ENCODE data around the gene GRB2. TPM values are rescaled to one million over a fixed set of nuclear protein-coding genes. Genes with fewer than 3 reads are reported as not detected.

GRB2 gene
- total and polyA plus RNA-seq, 2 of the 8 experiments (the other 6 are each of a cell fraction or from before 2014, with no cell fraction given), result 44.2 to 101 TPM

DNA sequence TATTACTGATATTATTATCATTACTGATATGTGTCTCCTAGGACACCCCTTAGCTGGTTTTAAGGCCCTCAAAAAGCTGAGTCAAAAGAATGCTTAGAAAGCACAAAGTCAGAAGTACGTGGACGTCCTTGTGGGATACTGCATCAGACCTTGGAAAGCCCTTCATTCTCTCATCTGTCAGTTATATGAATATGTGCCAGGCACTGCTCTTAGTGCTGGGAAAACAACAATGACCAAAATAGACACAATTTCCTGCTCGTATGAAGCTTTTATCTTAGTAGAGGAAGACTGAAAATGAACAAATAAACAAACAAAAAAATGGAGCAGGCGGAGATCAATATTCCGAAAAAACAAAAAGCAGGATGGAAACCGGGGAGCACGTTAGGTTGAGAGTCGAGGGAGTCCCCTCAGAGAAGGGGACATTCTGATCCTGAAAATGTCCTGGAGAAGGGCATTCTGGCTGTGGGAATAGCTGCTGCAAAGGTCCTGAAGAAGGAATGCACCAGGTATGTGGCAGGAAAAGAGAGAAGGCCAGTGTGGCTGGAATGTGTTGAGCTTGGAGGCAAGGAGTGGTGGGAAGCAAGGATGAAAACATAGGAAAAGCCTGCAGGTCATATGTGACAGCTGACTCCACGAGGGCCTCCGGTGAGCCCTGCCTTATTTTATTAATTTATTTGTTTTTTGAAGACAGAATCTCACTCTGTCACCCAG lies 35.4 kb upstream of the GRB2 start:
- H3K18ac ChIP-seq (ENCODE audit: extremely low read depth, low read length), result no peak overlapping the region
- no peak overlapping the region for H4K91ac ChIP-seq (replicated peaks; ENCODE audit: insufficient read length, low read length)
- no peak overlapping the region for H2BK12ac ChIP-seq (ENCODE audit: low read depth, low read length)
- no peak overlapping the region for H3K4me3 ChIP-seq (ENCODE audit: extremely low read depth in 1 of 4, insufficient read depth in 2 of 4, low read depth in 3 of 4, low read length in 4 of 4)
- no peaks in the 10 kb centered on the region for H3K4me1 ChIP-seq (replicated peaks in 1 of 4; ENCODE audit: control insufficient read depth in 3 of 4, insufficient read depth in 4 of 4, low read length in 3 of 4)
- H3K27ac ChIP-seq (ENCODE audit: low read depth, low read length), result no peak overlapping the region
- DNase-seq (ENCODE audit: low read depth in 1 of 2, low spot score in 2 of 2) (no peak), FAIRE-seq (no peak)
- no peak overlapping the region for H2BK15ac ChIP-seq (ENCODE audit: low read length)
- no peak overlapping the region for H3K14ac ChIP-seq (ENCODE audit: insufficient read length)
- ChIA-PET CTCF (ENCODE audit: partially characterized antibody) (interaction anchor here (0.6 to 1.3 kb wide), 4 partner anchors 36 to 331 kb away, joined by 3 read pairs; partner anchors contain the start of gene SMIM5), POLR2A (ENCODE audit: partially characterized antibody) (interaction anchor here (0.7 kb wide), 1 partner anchor 13 kb away, joined by 3 read pairs; no protein-coding TSS in a partner anchor)
- H3K56ac ChIP-seq (replicated peaks; ENCODE audit: insufficient read length, low read depth, low read length), result no peak overlapping the region
- no peaks in the 10 kb centered on the region for H3K36me3 ChIP-seq (ENCODE audit: control insufficient read depth in 2 of 4, insufficient read depth in 4 of 4, low read length in 3 of 4)
- no peak overlapping the region for H3K4me2 ChIP-seq (ENCODE audit: insufficient read depth in 1 of 2, low read depth in 2 of 2, low read length in 2 of 2)
- no peak overlapping the region for H3K4ac ChIP-seq (replicated peaks; ENCODE audit: insufficient read length, low read depth, low read length)
- no peak overlapping the region for H2BK20ac ChIP-seq (ENCODE audit: low read length)
- H3K79me1 ChIP-seq (ENCODE audit: low read depth, low read length), result no peaks in the 10 kb centered on the region
- no peak overlapping the region for H2BK5ac ChIP-seq (ENCODE audit: low read depth, low read length)
- H3K23me2 ChIP-seq (ENCODE audit: low read depth, low read length), result no peaks in the 10 kb centered on the region
- no peaks in the 10 kb centered on the region for H4K20me1 ChIP-seq (replicated peaks in 1 of 2; ENCODE audit: control insufficient read depth in 1 of 2, insufficient read depth in 2 of 2, low read length in 2 of 2)
- no peaks in the 10 kb centered on the region for H3K79me2 ChIP-seq (ENCODE audit: control insufficient read depth in 1 of 2, insufficient read depth in 2 of 2, low read length in 2 of 2)
- no peak overlapping the region for H2BK120ac ChIP-seq (replicated peaks; ENCODE audit: low read depth, low read length)
- no peak overlapping the region for H3K23ac ChIP-seq (ENCODE audit: insufficient read length)
- H3K27me3 ChIP-seq (replicated peaks in 1 of 4; ENCODE audit: control insufficient read depth in 3 of 4, extremely low read depth in 1 of 4, insufficient read depth in 3 of 4, low read length in 3 of 4), result no peaks in the 10 kb centered on the region
- no peak overlapping the region for H4K5ac ChIP-seq (ENCODE audit: insufficient read length, low read depth, low read length)
- no peak overlapping the region for H2AK5ac ChIP-seq (ENCODE audit: low read depth, low read length)
- WGBS, 2 experiments (ENCODE audit: extremely low coverage in 1 of 2, insufficient coverage in 1 of 2, insufficient read length in 1 of 2, insufficient replicate concordance in 2 of 2, low coverage in 1 of 2, low lambda C conversion rate in 2 of 2, missing lambda C conversion rate in 1 of 2), result 82% methylated on average over 10 of the region's 10 CpGs; no CpG with 5 or more reads in 1 of the 2 experiments
- no peak overlapping the region for H2AFZ ChIP-seq (ENCODE audit: low read length)
- no peak overlapping the region for H4K8ac ChIP-seq (ENCODE audit: extremely low read depth, insufficient read depth, low read length)
- no peaks in the 10 kb centered on the region for H3K9me3 ChIP-seq (ENCODE audit: insufficient read depth in 2 of 2, low read depth in 1 of 2, low read length in 1 of 2)
- H3K9ac ChIP-seq (replicated peaks in 1 of 4; ENCODE audit: extremely low read depth in 1 of 4, low read depth in 3 of 4, low read length in 3 of 4), result no peak overlapping the region; a peak in 1 of 7 replicates
- TF ChIP-seq CREB1 (IDR thresholded peaks at IDR 0.05) (no peak), EP300 (IDR thresholded peaks at IDR 0.05; ENCODE audit: borderline replicate concordance in 1 of 2, low read depth in 2 of 2, low read length in 2 of 2) (no peak), HDAC6 (IDR thresholded peaks at IDR 0.05; ENCODE audit: low read depth, low read length) (no peak), EGR1 (IDR thresholded peaks at IDR 0.05; ENCODE audit: borderline replicate concordance, low read depth, low read length) (no peak), CTBP2 (IDR thresholded peaks at IDR 0.05; ENCODE audit: borderline replicate concordance, insufficient read depth, insufficient read length, low read length) (no peak), JUND (IDR thresholded peaks at IDR 0.05; ENCODE audit: low read length) (no peak), SP4 (IDR thresholded peaks at IDR 0.05; ENCODE audit: low read length) (no peak), TEAD4 (IDR thresholded peaks at IDR 0.05; ENCODE audit: low read depth, low read length) (no peak), CBX8 (IDR thresholded peaks at IDR 0.05; ENCODE audit: borderline replicate concordance, low read depth, low read length) (no peak), TBP (IDR thresholded peaks at IDR 0.05; ENCODE audit: low read depth, low read length) (no peak)
- TF ChIP-seq, protein P1, sequence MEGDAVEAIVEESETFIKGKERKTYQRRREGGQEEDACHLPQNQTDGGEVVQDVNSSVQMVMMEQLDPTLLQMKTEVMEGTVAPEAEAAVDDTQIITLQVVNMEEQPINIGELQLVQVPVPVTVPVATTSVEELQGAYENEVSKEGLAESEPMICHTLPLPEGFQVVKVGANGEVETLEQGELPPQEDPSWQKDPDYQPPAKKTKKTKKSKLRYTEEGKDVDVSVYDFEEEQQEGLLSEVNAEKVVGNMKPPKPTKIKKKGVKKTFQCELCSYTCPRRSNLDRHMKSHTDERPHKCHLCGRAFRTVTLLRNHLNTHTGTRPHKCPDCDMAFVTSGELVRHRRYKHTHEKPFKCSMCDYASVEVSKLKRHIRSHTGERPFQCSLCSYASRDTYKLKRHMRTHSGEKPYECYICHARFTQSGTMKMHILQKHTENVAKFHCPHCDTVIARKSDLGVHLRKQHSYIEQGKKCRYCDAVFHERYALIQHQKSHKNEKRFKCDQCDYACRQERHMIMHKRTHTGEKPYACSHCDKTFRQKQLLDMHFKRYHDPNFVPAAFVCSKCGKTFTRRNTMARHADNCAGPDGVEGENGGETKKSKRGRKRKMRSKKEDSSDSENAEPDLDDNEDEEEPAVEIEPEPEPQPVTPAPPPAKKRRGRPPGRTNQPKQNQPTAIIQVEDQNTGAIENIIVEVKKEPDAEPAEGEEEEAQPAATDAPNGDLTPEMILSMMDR (IDR thresholded peaks at IDR 0.05; ENCODE audit: control extremely low read depth in 1 of 3, insufficient read depth in 1 of 3, low read depth in 1 of 3, low read length in 3 of 3), result no peak

All from H1 (cell line).